HL-60 (cell line): ENCODE data around the gene GRK5.

Experiments
- GABPA ChIP-seq: IDR thresholded peaks from 2 replicates; pipeline ENCODE4 v1.6.1; 2012; ENCODE audit warnings: low read depth
- POLR2AphosphoS5 ChIP-seq: IDR thresholded peaks from 2 replicates; pipeline ENCODE4 v1.6.1; 2012; ENCODE audit warnings: low read depth
- SPI1 ChIP-seq: IDR thresholded peaks from 2 replicates; pipeline ENCODE4 v1.6.1; 2012; ENCODE audit warnings: low read depth, mild to moderate bottlenecking, borderline replicate concordance
- TF ChIP-seq, protein P1 (sequence below): IDR thresholded peaks from one replicate; pipeline ENCODE4 v1.5.1; 2011; ENCODE audit warnings: low read length, control low read depth, inconsistent platforms; ENCODE audit not compliant: insufficient read depth
- TF ChIP-seq, protein P2 (sequence below): IDR thresholded peaks from 2 replicates; pipeline ENCODE4 v1.6.1; 2012; ENCODE audit warnings: low read depth; ENCODE audit not compliant: insufficient replicate concordance

DNA sequence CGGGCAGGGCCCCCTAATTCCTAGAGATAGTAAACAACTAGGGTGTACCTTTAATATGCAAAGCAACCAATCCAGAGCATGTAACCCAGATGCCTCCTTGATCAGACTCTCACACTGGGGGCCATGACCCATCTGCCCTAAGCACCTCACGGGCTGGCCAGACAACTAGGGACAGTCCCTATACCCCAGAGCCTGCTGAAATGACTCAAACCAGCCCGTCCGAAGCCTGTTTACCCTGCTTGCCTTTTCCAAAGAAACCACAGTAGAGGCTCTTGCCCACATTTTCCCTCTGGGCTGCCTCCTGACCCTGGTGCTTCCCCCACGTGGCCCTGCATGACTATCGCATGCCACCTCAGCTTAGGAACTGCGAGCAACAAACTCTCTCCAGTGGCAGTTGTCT lies 288.9 kb downstream of the GRK5 start:
- TF ChIP-seq, protein P1, sequence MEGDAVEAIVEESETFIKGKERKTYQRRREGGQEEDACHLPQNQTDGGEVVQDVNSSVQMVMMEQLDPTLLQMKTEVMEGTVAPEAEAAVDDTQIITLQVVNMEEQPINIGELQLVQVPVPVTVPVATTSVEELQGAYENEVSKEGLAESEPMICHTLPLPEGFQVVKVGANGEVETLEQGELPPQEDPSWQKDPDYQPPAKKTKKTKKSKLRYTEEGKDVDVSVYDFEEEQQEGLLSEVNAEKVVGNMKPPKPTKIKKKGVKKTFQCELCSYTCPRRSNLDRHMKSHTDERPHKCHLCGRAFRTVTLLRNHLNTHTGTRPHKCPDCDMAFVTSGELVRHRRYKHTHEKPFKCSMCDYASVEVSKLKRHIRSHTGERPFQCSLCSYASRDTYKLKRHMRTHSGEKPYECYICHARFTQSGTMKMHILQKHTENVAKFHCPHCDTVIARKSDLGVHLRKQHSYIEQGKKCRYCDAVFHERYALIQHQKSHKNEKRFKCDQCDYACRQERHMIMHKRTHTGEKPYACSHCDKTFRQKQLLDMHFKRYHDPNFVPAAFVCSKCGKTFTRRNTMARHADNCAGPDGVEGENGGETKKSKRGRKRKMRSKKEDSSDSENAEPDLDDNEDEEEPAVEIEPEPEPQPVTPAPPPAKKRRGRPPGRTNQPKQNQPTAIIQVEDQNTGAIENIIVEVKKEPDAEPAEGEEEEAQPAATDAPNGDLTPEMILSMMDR = no peak
- TF ChIP-seq POLR2AphosphoS5 (no peak), SPI1 (no peak), GABPA (no peak)
- TF ChIP-seq, protein P2, sequence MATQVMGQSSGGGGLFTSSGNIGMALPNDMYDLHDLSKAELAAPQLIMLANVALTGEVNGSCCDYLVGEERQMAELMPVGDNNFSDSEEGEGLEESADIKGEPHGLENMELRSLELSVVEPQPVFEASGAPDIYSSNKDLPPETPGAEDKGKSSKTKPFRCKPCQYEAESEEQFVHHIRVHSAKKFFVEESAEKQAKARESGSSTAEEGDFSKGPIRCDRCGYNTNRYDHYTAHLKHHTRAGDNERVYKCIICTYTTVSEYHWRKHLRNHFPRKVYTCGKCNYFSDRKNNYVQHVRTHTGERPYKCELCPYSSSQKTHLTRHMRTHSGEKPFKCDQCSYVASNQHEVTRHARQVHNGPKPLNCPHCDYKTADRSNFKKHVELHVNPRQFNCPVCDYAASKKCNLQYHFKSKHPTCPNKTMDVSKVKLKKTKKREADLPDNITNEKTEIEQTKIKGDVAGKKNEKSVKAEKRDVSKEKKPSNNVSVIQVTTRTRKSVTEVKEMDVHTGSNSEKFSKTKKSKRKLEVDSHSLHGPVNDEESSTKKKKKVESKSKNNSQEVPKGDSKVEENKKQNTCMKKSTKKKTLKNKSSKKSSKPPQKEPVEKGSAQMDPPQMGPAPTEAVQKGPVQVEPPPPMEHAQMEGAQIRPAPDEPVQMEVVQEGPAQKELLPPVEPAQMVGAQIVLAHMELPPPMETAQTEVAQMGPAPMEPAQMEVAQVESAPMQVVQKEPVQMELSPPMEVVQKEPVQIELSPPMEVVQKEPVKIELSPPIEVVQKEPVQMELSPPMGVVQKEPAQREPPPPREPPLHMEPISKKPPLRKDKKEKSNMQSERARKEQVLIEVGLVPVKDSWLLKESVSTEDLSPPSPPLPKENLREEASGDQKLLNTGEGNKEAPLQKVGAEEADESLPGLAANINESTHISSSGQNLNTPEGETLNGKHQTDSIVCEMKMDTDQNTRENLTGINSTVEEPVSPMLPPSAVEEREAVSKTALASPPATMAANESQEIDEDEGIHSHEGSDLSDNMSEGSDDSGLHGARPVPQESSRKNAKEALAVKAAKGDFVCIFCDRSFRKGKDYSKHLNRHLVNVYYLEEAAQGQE = no peak
